GM19372 (cell line): ENCODE measurements around the gene HS1BP3.

Experiments used
- ATAC-seq: cut with Tn5 transposase; IDR thresholded peaks from one replicate; pipeline ENCODE4 v1.9.1; 2021; ENCODE audit warnings: mild to moderate bottlenecking, low read depth, moderate library complexity; ENCODE audit not compliant: unreplicated experiment

The HS1BP3 gene

GRCh38 chr2:20607446-20607845 is 43.5 kb downstream of the HS1BP3 start:
- ATAC-seq, result no peak

GRCh38 chr2:20606198-20606597 is 44.7 kb downstream of the HS1BP3 start:
- ATAC-seq, result no peak

- ATAC-seq, result no peak
These were observed 45.9 kb downstream of the HS1BP3 start for GRCh38 chr2:20604951-20605381.

- ATAC-seq, result no peak
These were observed 46.4 kb downstream of the HS1BP3 start for GRCh38 chr2:20604401-20604911.

GRCh38 chr2:20603791-20604190 is 47.1 kb downstream of the HS1BP3 start:
- ATAC-seq, result no peak

GRCh38 chr2:20602803-20603202 is 48.1 kb downstream of the HS1BP3 start:
- no peak for ATAC-seq

GRCh38 chr2:20600756-20601325 is 50.1 kb downstream of the HS1BP3 start:
- no peak for ATAC-seq

GRCh38 chr2:20599861-20600461 is 50.9 kb downstream of the HS1BP3 start:
- no peak for ATAC-seq

GRCh38 chr2:20599001-20599600 is 51.8 kb downstream of the HS1BP3 start:
- no peak for ATAC-seq

GRCh38 chr2:20597860-20598183 is 53.1 kb downstream of the HS1BP3 start:
- no peak for ATAC-seq

GRCh38 chr2:20596973-20597859 is 53.7 kb downstream of the HS1BP3 start:
- ATAC-seq, result no peak

GRCh38 chr2:20596193-20596972 is 54.5 kb downstream of the HS1BP3 start:
- ATAC-seq, result no peak

GRCh38 chr2:20595439-20596192 is 55.3 kb downstream of the HS1BP3 start:
- ATAC-seq, result peak; percentile 79

- ATAC-seq, result no peak
These were observed 55.9 kb downstream of the HS1BP3 start for GRCh38 chr2:20594957-20595356.

- ATAC-seq, result no peak
These were observed 56.7 kb downstream of the HS1BP3 start for GRCh38 chr2:20594048-20594750.

GRCh38 chr2:20593072-20594034 is 57.5 kb downstream of the HS1BP3 start:
- no peak for ATAC-seq

- ATAC-seq, result no peak
These were observed 58.5 kb downstream of the HS1BP3 start for GRCh38 chr2:20592106-20593071.
